Heart right ventricle (tissue), 16 donors: Measurements from ENCODE around the gene ZRANB1. TPM values are rescaled to one million over a fixed set of nuclear protein-coding genes. Genes with fewer than 3 reads are reported as not detected.

Experiments
- ATAC-seq, 8 donors: fragments of 200-7000 bp; cut with Tn5 transposase; one replicate each; pipeline ENCODE4 v1.9.1; 2020; ENCODE audit warnings: mild to moderate bottlenecking in 8 of 8, moderate library complexity in 8 of 8, moderate number of reproducible peaks in 1 of 8
- DNase-seq, 2 donors: peaks; one replicate each; pipeline ENCODE4 v3.0.0-alpha.2; 2020
- H3K27ac ChIP-seq, 10 donors: fragments of 200-600 bp; sonication (generic) in 2 of 10; one replicate each; pipeline versions ENCODE4 v1.5.0 to v1.8.0; 2020 to 2022; ENCODE audit warnings: mild to moderate bottlenecking in 3 of 10
- H3K27me3 ChIP-seq, 7 donors: fragments of 200-600 bp; one replicate each; pipeline ENCODE4 v1.8.0; 2021 to 2022; ENCODE audit warnings: mild to moderate bottlenecking in 2 of 7
- H3K36me3 ChIP-seq, 9 donors: fragments of 200-600 bp; sonication (generic) in 1 of 9; one replicate each; pipeline versions ENCODE4 v1.5.0 to v1.8.0; 2020 to 2022; ENCODE audit warnings: mild to moderate bottlenecking in 2 of 9
- H3K4me1 ChIP-seq, 9 donors: fragments of 200-600 bp; sonication (generic) in 1 of 9; one replicate each; pipeline versions ENCODE4 v1.5.0 to v1.8.0; 2020 to 2022; ENCODE audit warnings: mild to moderate bottlenecking in 4 of 9
- H3K4me3 ChIP-seq, 10 donors: fragments of 200-600 bp; sonication (generic) in 2 of 10; one replicate each; pipeline versions ENCODE4 v1.5.0 to v1.8.0; 2020 to 2022; ENCODE audit warnings: mild to moderate bottlenecking in 7 of 10, moderate library complexity in 2 of 10
- H3K9me3 ChIP-seq, 11 donors: fragments of 200-600 bp in 10 of 11; sonication (generic) in 2 of 11; one replicate each; pipeline versions ENCODE4 v1.5.0 to v1.8.0; 2013 to 2022; ENCODE audit warnings: mild to moderate bottlenecking in 2 of 11, control low read depth in 1 of 11, moderate library complexity in 1 of 11
- CTCF ChIP-seq, 9 donors: fragments of 200-600 bp; sonication (generic) in 2 of 9; IDR thresholded peaks; one replicate each; pipeline versions ENCODE4 v1.5.0 to v1.8.0; 2021 to 2022; ENCODE audit warnings: antibody characterized with exemption in 9 of 9, mild to moderate bottlenecking in 5 of 9, moderate library complexity in 1 of 9
- WGBS, 2 donors: extraction: QIAGEN DNeasy Blood & Tissue Kit; methylation state at CpG; one replicate each; pipeline ENCODE4 v1.1.7; 2013; ENCODE audit warnings: inconsistent platforms in 1 of 2; 5-methylcytosine and 5-hydroxymethylcytosine counted together
- intact Hi-C, 10 donors: fragments of 100-400 bp; cut with DNase I; formaldehyde crosslinking; loops; one replicate each; pipeline versions ENCODE4 v1.11.1 to v1.14.2; 2022
- polyA plus RNA-seq, 2 donors: library from polyadenylated mRNA; stranded (reverse); fragments of 200-250 nt; gene quantifications; one replicate each; pipeline ENCODE4 v1.2.3, GENCODE V29; 2013
- total RNA-seq, 10 donors: library from RNA; stranded (reverse); fragmentation: NEBNext Ultra II Directional in 3 of 10; extraction: Animal tissue kit (Norgen Biotek cat#: 25700) in 3 of 10; gene quantifications; one replicate each; pipeline versions ENCODE4 v1.2.1 to v1.2.4, GENCODE V29; 2021 to 2023
- donor health status: Arrhythmogenic right ventricular cardiomyopathy.
- donor health status: ischemic (EF 13 %, LVEDD 7.1; RV severe dilation, severe dysfunction).
- donor health status: healthy with polysubstance abuse.
- donor health status: DM: no; HTN: yes; CAD: no.
- donor health status: DM: no; HTN: no; CAD: no.
- donor health status: ischemic (EF 25% LVEDD 6.9; RV normal size, moderate dysfunction).
- donor health status: ischemic (EF 25% LVEDD 5.7; RV mildly dilated, moderate dysfunction).
- donor health status: healthy.
- donor health status: DM: yes; HTN: yes; CAD: no.
- donor health status: Ischemic cardiomyopathy.
- donor health status: ischemic (EF 35%, LVEDD 5.7; RV mildly dilated, moderate dysfunction).
- donor health status: nonischemic (EF 11% LVEDD 7.7; RV severe dilation, severe dysfunction).
- donor health status: DM: yes; HTN: yes; CAD: no.
- donor health status: PGD.
- donor health status: ischemic (EF 29% LVEDD 5.4; RV normal size, mild dysfunction).
- donor health status: nonischemic (EF 23%, LVEDD 6.1; RV moderate dilation, normal function).

The ZRANB1 gene
- total and polyA plus RNA-seq, 12 donors = 13.0 to 33.2 (median 27.5) TPM

- DNase-seq (no peak), ATAC-seq (no peak)
- H3K36me3 ChIP-seq = peaks cover 0 to 13% (median 0%) of the 10 kb centered on the region in 9 donors
- H3K9me3 ChIP-seq = no peaks in the 10 kb centered on the region
- no peaks in the 10 kb centered on the region for H3K27me3 ChIP-seq
- WGBS, 2 donors = 86 to 88% methylated on average over 1 of the region's 1 CpG
- H3K27ac ChIP-seq = no peak overlapping the region
- H3K4me1 ChIP-seq = peaks cover 3 to 73% (median 48%) of the 10 kb centered on the region in 9 donors
- TF ChIP-seq CTCF (IDR thresholded peaks at IDR 0.05) = no peak
- H3K4me3 ChIP-seq = no peak overlapping the region
- intact Hi-C loops = no loop called here
These were observed 2.6 kb upstream of the ZRANB1 start for GRCh38 chr10:124939290-124939689.

GRCh38 chr10:124942317-124943169 is 620 bp downstream of the ZRANB1 start:
- TF ChIP-seq CTCF (IDR thresholded peaks at IDR 0.05) = no peak
- ATAC-seq (peak in 6 of 8 donors; percentile 7 to 63 (median 46)), DNase-seq (no peak)
- no peaks in the 10 kb centered on the region for H3K9me3 ChIP-seq
- H3K36me3 ChIP-seq = peaks cover 0 to 13% (median 0%) of the 10 kb centered on the region in 9 donors
- H3K4me3 ChIP-seq = peak overlapping the region in 2 of 10 donors; percentile 0 to 3
- H3K27me3 ChIP-seq = no peaks in the 10 kb centered on the region
- H3K27ac ChIP-seq = peak overlapping the region; percentile 2 to 79 (median 66)
- H3K4me1 ChIP-seq = peaks cover 3 to 87% (median 61%) of the 10 kb centered on the region in 9 donors
- intact Hi-C loops = no loop called here
- 44 to 53% methylated on average over 11 of the region's 11 CpGs for WGBS, 2 donors

GRCh38 chr10:124943301-124944092 is 1.6 kb downstream of the ZRANB1 start:
- Histone ChIP-seq H3K4me3 (peak overlapping the region in 4 of 10 donors; percentile 0 to 4 (median 3)), H3K27ac (peak overlapping the region; percentile 2 to 79 (median 66)), H3K9me3 (no peaks in the 10 kb centered on the region), H3K27me3 (no peaks in the 10 kb centered on the region), H3K36me3 (peaks cover 0 to 13% (median 0%) of the 10 kb centered on the region in 9 donors), H3K4me1 (peaks cover 3 to 97% (median 69%) of the 10 kb centered on the region in 9 donors)
- peak in 5 of 8 donors; percentile 35 to 58 (median 49) for ATAC-seq
- 65 to 75% methylated on average over 9 of the region's 9 CpGs for WGBS, 2 donors
- TF ChIP-seq CTCF (IDR thresholded peaks at IDR 0.05) = no peak
- intact Hi-C loops = no loop called here
- DNase-seq = no peak

- peak overlapping the region in 7 of 10 donors; percentile 2 to 79 (median 70) for H3K27ac ChIP-seq
- H3K9me3 ChIP-seq = no peaks in the 10 kb centered on the region
- DNase-seq (no peak), ATAC-seq (peak in 1 of 8 donors; percentile 28)
- no peak for TF ChIP-seq CTCF (IDR thresholded peaks at IDR 0.05)
- WGBS, 2 donors = 66 to 82% methylated on average over 2 of the region's 2 CpGs
- H3K4me3 ChIP-seq = no peak overlapping the region
- intact Hi-C loops = no loop called here
- peaks cover 3 to 93% (median 64%) of the 10 kb centered on the region in 9 donors for H3K4me1 ChIP-seq
- H3K27me3 ChIP-seq = no peaks in the 10 kb centered on the region
- peaks cover 0 to 16% (median 0%) of the 10 kb centered on the region in 9 donors for H3K36me3 ChIP-seq
These were observed 3.1 kb downstream of the ZRANB1 start for GRCh38 chr10:124944982-124945381.
